ENCODE results near the gene TDRD9. TPM values are rescaled to one million over a fixed set of nuclear protein-coding genes. Genes with fewer than 3 reads are reported as not detected.

Gene TDRD9
- total RNA-seq, 1 experiment from 2014 or later = not detected

GRCh38 chr14:104086210-104086660 is 158.0 kb downstream of the TDRD9 start:
- no peak for DNase-seq
- no peaks in the 10 kb centered on the region for H3K36me3 ChIP-seq
- no peak overlapping the region for H3K4me3 ChIP-seq
- H3K9me3 ChIP-seq = no peaks in the 10 kb centered on the region
- H3K27me3 ChIP-seq = no peaks in the 10 kb centered on the region

GRCh38 chr14:104086661-104087461 is 158.6 kb downstream of the TDRD9 start:
- Histone ChIP-seq H3K4me3 (no peak overlapping the region), H3K9me3 (no peaks in the 10 kb centered on the region)
- no peak for DNase-seq

GRCh38 chr14:104087505-104087904 is 159.2 kb downstream of the TDRD9 start:
- Histone ChIP-seq H3K4me3 (no peak overlapping the region), H3K9me3 (no peaks in the 10 kb centered on the region), H3K36me3 (no peaks in the 10 kb centered on the region), H3K27me3 (no peaks in the 10 kb centered on the region)
- no peak for DNase-seq

More at GRCh38 chr14:104086661-104087461, 158.6 kb downstream of the TDRD9 start:
- no peaks in the 10 kb centered on the region for H3K36me3 ChIP-seq
- no peaks in the 10 kb centered on the region for H3K27me3 ChIP-seq

GRCh38 chr14:104087981-104088850 is 160.0 kb downstream of the TDRD9 start:
- no peak overlapping the region for H3K4me3 ChIP-seq
- H3K9me3 ChIP-seq = no peaks in the 10 kb centered on the region
- no peak for DNase-seq

GRCh38 chr14:104090071-104090748 is 162.0 kb downstream of the TDRD9 start:
- no peak for DNase-seq
- H3K4me3 ChIP-seq = no peak overlapping the region
- no peaks in the 10 kb centered on the region for H3K36me3 ChIP-seq
- H3K27me3 ChIP-seq = no peaks in the 10 kb centered on the region
- H3K9me3 ChIP-seq = no peaks in the 10 kb centered on the region

More at GRCh38 chr14:104087981-104088850, 160.0 kb downstream of the TDRD9 start:
- Histone ChIP-seq H3K36me3 (no peaks in the 10 kb centered on the region), H3K27me3 (no peaks in the 10 kb centered on the region)

- no peaks in the 10 kb centered on the region for H3K9me3 ChIP-seq
- no peaks in the 10 kb centered on the region for H3K36me3 ChIP-seq
- H3K27me3 ChIP-seq = no peaks in the 10 kb centered on the region
- H3K4me3 ChIP-seq = no peak overlapping the region
- DNase-seq = no peak
Measured at GRCh38 chr14:104091061-104091926, 163.0 kb downstream of the TDRD9 start.

- H3K4me3 ChIP-seq = no peak overlapping the region
- no peak for DNase-seq
- no peaks in the 10 kb centered on the region for H3K27me3 ChIP-seq
- H3K36me3 ChIP-seq = no peaks in the 10 kb centered on the region
- H3K9me3 ChIP-seq = no peaks in the 10 kb centered on the region
Measured at GRCh38 chr14:104091927-104092771, 163.9 kb downstream of the TDRD9 start.

- H3K36me3 ChIP-seq = no peaks in the 10 kb centered on the region
- no peak for DNase-seq
Measured at GRCh38 chr14:104092931-104093365, 164.7 kb downstream of the TDRD9 start.

GRCh38 chr14:104093366-104094055 is 165.3 kb downstream of the TDRD9 start:
- no peaks in the 10 kb centered on the region for H3K9me3 ChIP-seq
- no peak overlapping the region for H3K4me3 ChIP-seq
- no peaks in the 10 kb centered on the region for H3K27me3 ChIP-seq
- H3K36me3 ChIP-seq = no peaks in the 10 kb centered on the region
- DNase-seq = no peak

More at GRCh38 chr14:104092931-104093365, 164.7 kb downstream of the TDRD9 start:
- no peaks in the 10 kb centered on the region for H3K9me3 ChIP-seq
- no peak overlapping the region for H3K4me3 ChIP-seq
- no peaks in the 10 kb centered on the region for H3K27me3 ChIP-seq

- Histone ChIP-seq H3K9me3 (no peaks in the 10 kb centered on the region), H3K36me3 (no peaks in the 10 kb centered on the region), H3K4me3 (no peak overlapping the region), H3K27me3 (no peaks in the 10 kb centered on the region)
- DNase-seq = no peak
Measured at GRCh38 chr14:104094056-104094708, 165.9 kb downstream of the TDRD9 start.

GRCh38 chr14:104094709-104095425 is 166.6 kb downstream of the TDRD9 start:
- Histone ChIP-seq H3K36me3 (no peaks in the 10 kb centered on the region), H3K9me3 (no peaks in the 10 kb centered on the region), H3K4me3 (no peak overlapping the region), H3K27me3 (no peaks in the 10 kb centered on the region)
- peak; percentile 31 for DNase-seq

- no peak for DNase-seq
- Histone ChIP-seq H3K36me3 (no peaks in the 10 kb centered on the region), H3K9me3 (no peaks in the 10 kb centered on the region), H3K4me3 (no peak overlapping the region), H3K27me3 (no peaks in the 10 kb centered on the region)
Measured at GRCh38 chr14:104095426-104096310, 167.4 kb downstream of the TDRD9 start.

- no peaks in the 10 kb centered on the region for H3K27me3 ChIP-seq
- no peaks in the 10 kb centered on the region for H3K9me3 ChIP-seq
- no peak overlapping the region for H3K4me3 ChIP-seq
- DNase-seq = no peak
- H3K36me3 ChIP-seq = no peaks in the 10 kb centered on the region
Measured at GRCh38 chr14:104096318-104096717, 168.1 kb downstream of the TDRD9 start.
